HTR-8/SVneo (cell line): ENCODE data around the gene DNTT.

Experiments used
- DNase-seq: peaks from one replicate; pipeline ENCODE4 v3.0.0; 2011; ENCODE audit warnings: low spot score, mixed read lengths; ENCODE audit not compliant: insufficient read length
- FAIRE-seq: peaks from 2 replicates; lab custom pipeline; 2011; peaks lifted over from hg19 to GRCh38; lab: Jason Lieb, UNC

DNTT gene

DNA sequence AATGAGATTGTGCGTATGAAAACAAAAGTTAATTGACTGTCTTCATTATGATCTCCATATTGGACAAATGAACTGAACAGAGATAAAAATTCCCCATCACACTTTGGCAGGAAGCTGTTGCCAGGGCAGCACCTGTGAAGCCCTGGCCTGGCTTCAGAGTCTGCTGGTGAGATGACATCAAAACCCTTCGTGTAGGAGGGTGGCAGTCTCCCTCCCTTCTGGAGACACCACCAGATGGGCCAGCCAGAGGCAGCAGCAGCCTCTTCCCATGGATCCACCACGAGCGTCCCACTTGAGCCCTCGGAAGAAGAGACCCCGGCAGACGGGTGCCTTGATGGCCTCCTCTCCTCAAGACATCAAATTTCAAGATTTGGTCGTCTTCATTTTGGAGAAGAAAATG lies at the start of gene DNTT:
Gene DNTT, plus strand, starts transcription at position 205 of the 400 bp plus-strand sequence. Its CDS starts 64 bp downstream, at position 269.
- DNase-seq, result no peak
- FAIRE-seq, result no peak

DNA sequence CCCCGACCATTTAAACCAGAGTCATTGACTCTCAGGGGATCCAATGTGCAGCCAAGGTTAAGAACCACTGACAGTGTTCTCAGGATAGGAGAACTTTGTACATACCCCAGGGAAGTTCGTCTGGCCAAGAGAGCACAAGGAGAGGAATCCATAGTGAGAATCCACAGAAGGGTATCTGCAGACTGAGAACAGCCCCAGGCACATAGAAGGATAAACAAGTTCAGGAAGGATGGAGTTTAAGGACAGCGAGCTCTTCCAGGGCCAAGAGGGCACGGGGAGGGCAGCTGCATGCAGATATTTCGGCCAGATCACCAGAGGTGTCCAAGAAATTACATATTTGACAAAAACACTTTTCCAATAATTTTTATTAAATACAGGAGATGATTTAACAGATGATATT lies 49.3 kb upstream of the DNTT start:
- DNase-seq (no peak), FAIRE-seq (no peak)

DNA sequence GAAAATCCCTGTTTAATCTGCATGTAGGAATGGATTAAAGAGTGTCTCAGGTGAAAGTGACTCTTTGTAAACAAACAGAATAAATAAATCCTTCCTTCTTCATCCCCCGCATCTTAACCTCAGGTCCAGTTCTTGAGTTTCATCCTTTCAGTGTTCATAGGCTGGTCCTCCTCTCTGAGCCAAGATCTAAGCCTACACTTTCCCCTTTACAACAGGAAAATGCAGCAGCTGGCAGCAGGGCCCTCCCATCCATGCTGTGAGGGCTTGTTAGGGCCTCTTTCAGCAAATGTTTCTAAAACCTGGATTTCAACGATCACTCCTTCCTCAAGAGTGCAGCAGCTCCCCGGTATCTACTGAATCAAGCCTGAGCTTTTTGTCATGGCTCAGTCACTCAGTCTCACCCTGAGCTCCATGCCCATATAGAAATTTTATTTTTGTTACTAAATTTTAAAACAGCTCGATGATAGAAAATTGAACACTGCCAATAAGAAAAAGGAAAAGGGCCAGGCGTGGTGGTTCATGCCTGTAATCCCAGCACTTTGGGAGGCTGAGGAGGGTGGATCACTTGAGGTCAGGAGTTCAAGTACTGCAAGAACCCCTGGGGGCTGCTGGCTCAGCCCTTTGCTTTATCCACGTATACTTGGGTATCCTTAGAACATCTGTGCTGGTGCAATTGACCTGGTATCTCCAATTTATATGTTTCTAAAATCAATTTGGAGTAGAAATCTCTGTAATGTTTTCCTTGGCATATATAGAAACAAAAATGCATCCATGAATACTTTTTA lies 48.5 kb upstream of the DNTT start:
- FAIRE-seq (no peak), DNase-seq (no peak)

DNA sequence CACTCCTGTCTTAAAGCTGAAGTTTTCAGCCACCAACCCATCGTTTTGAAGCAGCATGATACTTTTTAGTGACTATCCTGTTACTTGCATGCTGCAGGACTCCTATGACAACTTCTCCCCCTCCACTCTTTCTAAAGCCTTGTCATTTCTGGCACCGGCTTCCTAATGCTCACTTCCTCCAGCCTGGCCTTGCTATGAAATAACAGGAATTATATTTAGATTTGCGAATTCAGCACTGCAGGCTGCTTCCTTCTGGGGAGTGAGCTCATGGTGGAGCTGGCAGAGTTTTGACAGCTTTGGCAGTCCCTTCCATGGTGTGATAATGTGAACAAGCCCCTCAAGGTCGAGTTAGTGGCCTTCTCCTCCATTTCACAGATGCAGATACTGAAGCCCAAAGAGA lies 46.3 kb upstream of the DNTT start:
- FAIRE-seq, result no peak
- DNase-seq, result no peak

DNA sequence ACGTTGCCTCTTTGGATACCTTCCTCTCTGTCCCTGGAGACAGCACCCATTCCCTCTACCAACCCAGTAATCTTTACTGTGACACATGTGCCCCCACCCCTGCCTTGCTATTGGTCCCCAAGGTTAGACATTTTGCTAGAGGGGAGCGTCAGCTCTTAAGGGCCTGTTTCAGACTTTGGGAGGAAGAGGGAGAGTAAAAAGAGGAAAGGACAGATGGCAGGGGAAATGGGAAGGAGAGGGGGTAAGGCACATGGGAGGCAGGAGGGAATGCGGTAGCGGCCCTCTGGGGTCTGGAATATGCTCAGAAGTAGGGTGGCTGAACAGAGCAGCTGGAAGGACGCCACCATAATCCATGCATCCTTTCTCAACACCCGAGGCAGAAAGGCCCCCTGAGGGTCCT lies 45.1 kb upstream of the DNTT start:
- no peak for DNase-seq
- no peak for FAIRE-seq

DNA sequence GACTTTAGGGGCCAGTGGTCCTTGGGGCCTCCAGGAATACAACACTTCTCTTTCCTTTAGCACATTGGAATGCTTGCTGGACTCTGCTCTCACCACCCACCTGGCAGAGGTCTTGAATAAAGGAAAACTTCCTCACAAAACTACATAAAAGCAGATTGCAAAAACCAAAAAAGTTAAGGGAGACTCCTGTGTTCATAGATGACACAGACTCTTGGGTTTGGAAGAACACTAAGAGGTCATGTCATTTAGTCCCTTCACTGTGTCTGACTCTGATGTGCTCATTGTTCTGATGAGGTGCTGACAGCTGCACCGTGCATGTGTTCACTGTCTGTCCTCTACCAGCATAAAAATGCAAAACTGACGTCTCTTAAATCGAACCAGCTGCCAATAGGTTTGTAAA lies 44.2 kb upstream of the DNTT start:
- DNase-seq (no peak), FAIRE-seq (no peak)

DNA sequence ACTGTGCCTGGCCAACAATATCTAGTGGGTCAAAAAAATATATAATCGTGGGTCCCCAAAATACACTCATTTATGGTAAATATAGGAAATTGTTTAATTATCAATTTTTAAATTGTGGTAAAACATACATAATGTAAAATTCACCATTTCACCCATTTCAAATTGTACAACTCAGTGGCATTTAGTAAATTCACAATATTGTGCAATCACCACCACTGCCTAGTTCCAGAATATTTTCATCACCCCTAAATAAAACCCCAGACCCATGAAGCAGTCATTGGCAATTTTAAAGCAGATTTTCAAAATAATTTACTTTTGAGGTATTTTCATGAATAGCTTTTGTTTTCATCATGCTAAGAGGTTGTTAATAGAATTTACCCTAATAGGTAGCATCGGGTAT lies 43.1 kb upstream of the DNTT start:
- FAIRE-seq (no peak), DNase-seq (no peak)

DNA sequence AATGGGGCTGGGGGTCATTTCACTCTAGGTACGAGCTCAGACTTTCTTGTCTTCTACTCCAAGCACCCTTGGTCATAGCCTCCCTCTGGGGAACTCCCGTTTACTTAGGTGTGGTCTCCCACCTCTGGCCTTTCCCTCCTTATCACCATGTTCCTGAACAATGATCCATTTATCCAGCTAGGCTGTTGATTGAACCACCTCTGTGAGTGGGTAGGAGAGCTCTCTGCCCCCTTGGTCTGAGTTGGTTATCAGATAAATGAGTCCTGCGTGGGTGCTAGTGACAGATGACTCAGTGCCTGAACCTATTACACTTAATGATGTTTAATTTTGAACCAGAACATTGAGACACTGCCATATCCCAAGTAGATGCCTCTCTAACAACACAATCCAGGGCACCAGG lies 42.3 kb upstream of the DNTT start:
- FAIRE-seq, result peak; percentile 26
- DNase-seq, result no peak

DNA sequence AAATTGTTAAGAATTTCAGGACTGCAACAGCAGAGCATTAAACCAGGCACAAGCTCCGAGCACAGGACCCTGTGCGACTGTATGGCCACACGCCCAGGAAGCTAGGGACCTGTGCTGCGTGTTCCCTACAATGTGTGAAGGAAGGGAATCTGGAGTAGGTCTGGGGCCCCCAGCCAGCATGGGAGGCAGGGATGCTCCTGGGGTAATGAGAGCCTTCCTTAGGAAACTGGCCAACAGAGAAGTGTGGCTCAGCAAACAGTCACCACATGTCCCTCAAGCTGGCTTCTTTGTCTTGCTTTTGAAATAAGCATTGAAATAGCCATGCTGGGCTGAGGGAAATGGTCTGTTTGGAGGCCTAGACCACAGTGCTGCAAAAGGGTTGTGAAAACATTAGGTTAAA lies 41.1 kb upstream of the DNTT start:
- FAIRE-seq (no peak), DNase-seq (no peak)

DNA sequence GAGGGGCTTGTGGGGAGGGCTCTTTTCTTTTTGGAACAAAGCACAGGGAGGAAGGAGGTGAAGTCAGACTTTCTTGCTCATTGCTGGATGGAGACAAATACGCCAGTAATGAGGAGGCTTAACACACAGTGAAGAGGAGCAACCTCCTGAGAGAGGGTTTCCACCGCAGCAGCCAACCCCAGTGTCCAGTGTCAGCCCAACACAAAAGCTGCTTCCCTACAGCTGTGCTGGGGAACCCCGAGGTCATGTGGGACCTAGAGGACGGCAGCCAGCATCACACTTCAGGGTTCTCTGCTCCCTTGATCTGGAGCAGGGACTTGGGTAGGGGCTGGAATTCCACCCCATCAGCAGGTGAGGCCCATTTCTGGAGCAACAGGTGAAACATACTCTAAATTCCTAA lies 40.6 kb upstream of the DNTT start:
- FAIRE-seq (no peak), DNase-seq (no peak)

DNA sequence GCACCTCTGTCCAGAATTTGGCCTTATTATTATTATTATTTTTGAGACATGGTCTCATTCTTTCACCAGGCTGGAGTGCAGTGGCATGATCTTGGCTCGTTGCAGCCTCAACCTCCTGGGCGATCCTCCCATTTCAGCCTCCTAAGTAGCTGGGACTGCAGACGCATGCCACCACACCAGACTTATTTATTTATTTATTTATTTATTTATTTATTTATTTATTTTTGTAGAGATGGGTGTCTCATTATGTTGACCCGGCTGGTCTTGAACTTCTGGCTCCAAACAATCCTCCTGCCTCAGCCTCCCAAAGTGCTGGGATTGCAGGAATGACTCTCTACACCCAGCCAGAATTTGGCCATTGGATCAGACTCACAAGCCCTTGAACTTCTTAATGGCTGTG lies 39.3 kb upstream of the DNTT start:
- FAIRE-seq, result no peak

DNA sequence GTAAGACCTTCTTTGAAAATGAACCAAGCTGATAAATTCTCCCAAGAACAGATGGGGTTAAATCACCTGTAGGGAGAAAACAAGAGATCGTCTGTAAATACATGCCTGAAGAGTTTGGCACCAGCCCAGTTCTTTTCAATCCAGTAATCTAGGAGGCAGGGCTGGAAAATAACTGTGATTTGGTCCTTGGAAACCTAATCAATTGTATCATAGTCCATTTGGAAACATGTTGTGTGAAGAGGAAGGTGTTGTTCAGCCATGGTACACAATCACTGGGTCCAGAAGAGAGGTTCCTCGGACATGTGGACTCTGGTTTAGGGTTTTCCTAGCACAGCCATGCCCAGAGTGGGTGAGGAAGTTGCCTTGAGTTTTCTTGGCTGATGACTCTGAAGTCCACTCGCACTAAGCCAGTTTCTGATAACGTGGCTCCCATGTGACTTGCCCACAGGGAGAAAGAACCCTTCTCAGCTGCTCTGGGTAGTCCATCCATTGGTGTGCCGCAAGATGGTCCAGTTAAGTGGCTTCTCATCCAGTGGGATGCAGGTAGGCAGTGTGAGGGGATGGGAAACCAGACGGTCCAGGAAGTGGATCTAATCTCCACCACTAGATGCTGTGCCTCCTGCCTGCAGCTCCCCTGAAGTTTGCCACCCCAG lies 38.0 kb upstream of the DNTT start:
- no peak for FAIRE-seq

More for the DNA sequence above, 39.3 kb upstream of the DNTT start:
- DNase-seq, result no peak

DNA sequence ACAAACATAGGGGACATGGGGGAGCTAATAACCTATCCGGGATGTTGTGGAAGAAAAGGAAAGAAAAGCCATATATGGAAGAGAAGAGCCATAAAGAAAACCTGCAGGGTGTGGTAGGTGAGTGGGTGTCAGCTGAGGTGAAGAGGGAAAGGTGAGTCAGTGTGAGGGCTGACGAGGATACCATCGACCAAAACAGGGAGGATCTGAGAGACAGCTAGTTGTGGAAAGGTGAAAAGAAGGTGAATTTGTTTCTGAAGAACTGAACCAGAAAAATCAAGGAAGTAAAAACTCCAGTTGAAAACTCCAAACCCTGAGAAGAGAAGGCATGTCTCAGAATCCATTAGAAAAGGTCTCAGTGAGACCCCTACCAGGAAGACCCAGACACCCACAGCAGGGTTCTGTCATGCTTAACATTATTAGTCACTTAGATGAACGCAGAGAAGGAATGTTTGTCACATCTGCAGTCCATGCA lies 37.0 kb upstream of the DNTT start:
- no peak for DNase-seq
- FAIRE-seq, result no peak

More for the DNA sequence above, 38.0 kb upstream of the DNTT start:
- no peak for DNase-seq

DNA sequence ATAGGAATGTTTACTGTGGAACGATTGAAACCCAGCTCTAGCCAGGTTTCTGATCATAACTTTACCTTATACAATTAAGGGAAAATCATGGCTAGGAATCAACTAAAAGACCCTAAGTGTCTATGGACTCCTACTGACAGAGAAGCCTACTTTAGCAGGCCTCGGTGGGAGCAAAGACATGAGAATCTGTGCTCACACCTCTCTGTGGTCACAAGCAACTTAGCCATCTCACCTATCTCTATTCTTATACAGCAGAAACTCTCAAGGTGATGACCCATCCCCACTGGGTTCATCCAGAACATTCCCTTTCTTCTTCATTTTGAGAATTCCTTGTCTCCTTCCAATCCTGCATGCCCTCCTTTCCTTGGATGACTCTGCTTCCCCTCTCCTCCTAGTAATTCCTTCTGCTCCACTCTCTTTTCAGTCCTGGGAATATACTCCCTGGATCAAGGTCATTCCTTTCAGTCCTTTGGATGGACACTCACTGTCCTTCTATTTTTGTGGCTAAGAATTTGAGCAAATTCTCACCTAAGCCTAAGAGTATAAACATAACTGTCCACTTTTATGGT lies 35.8 kb upstream of the DNTT start:
- DNase-seq, result no peak
- no peak for FAIRE-seq

DNA sequence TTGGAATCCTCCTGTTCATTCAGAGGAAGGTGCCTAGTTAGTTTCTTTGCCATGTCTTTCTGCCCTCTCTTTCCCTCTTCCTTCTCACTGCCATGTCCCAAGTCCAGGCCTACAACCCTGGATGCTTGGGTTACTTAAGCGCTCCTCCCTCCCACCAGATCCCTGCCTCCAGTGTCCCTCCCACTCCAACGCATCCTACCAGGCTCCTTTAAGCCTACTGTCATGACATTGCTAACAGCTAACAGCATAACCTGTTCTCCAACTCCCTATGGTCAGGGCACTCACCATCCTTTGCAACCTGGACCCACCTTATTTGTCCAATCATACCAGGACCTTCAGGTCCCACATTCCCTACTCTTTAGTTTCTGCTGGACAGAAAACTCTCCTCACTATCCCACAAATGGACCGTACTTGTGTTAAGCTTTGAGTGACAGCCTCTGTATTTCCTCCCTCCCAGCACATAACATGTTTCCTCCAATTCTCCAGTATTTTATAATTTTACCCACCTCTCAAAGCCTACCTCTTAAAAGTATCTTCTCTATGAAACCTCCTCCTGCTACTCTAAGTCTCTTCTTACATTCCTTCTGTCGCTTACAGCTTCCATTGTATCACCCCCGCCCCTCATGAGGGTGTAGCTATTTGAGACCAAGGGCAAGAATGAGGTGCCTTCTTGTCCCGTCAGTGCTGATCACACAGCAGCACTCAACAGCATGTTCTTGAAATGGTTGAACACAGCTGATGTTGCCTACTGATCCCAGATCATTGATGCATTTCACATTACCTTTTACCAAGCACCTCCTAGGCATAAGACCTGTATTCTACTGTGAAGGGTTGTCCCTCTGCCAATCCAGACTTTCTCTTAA lies 34.6 kb upstream of the DNTT start:
- FAIRE-seq, result no peak

DNA sequence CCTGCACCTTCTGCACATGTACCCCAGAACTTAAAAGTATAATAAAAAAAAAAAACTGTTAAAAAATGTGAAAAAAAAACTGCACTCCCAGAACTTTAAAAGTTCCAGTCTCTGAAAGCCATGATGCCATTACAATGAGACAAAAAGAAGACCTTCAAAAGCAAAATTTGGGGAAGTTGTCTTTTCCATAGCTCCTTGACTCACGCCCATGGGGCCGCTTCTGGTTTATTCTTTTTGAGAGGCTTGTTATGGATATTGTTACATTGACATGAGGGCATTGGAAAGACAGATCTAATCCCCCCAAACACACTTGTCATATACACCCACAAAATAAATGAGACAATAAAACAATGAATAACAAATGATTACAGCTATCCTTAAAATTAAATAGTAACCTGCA lies 33.7 kb upstream of the DNTT start:
- DNase-seq, result no peak
- FAIRE-seq, result no peak

More for the DNA sequence above, 34.6 kb upstream of the DNTT start:
- no peak for DNase-seq

DNA sequence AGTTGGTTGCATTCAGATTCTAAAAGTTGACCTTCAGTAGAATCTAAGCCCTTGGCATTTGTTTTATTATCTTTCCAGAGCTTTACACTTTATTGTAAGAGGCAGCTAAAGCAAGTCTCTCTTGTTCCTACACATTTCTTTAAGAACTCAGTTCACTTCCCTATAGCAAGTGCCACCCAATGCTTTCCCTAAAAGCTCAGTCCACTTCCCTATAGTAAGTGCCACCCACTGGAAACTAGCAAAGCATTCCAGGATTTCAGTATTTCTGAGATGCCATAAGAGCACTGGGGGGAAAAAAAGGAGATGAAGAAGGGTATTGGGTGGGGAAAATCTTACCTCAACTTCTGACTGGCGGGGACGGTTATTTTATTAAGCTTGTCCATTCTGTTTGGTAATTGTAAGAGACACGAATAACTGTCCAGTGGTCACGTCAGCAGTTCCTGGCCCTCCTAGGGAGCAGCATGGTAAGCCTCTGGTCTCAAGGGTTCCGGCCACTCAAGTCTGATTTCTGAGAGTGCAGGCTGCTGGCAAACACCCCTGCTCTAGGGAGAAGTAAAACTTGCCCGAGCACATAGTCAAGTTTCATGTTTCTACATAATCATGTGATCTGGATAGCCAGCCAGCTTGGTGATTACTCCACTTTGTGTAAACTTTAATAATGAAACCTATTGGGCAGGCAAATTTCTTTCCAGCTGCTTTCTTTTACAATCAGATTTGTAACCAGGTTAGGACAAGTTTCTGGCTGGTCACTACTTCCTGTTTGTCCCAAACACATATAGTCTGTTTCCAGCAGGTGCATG lies 33.0 kb upstream of the DNTT start, which contains the start of gene BLNK:
Gene BLNK, minus strand, starts transcription at position 554 of the 800 bp plus-strand sequence. Its CDS starts 171 bp downstream, at position 383.
- DNase-seq (no peak), FAIRE-seq (no peak)

DNA sequence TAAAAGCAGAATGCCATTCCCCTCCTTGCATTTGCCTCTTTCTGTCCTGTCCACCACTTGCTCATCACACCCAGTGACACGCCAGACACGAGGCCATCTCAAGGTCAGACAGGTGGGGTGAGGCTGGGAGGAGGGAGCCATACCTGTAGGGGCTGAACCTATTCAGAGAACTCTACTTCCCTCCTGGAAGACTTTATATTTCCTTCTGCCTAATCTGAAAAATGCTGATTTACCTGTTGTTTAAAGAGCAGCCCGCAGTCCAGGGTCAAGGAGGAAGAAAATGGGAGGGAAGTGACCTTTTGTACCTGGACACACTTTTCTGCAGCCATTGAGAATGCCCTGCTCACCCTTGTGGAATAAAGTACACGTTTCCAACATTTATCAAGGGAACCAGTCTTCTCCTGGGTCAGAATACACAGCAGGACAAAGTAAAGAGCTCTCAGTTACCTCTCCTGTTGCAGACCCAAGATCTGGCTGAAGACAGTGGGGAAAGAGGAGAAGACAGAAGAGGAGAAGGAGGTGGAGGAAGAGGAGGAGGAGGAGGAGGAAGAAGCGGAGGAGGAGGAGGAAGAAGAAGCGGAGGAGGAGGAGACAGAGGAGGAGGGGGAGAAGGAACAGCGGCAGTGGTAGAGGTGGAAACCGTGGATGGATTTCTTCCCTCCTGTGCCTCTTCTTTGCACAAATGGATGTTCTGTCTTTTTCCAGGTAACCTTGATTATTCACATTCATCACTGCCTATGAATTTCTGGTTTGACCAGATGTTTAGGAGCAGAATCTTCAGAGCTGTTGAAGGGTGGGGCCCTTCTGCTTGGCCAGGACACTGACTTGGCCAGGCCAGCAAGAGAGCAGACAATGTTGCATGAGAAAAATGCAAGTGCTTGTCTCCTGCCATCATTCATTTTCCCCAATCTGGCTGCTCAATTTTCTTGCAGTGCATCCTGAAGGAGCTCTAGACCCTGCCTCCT lies 31.6 kb upstream of the DNTT start:
- DNase-seq (no peak), FAIRE-seq (no peak)
